ENCODE results near the gene WFIKKN1.
A peak's percentile ranks its signal among the peaks of the same experiment; 100 is the strongest.
"Not testable (repeated sequence)": the region's sequence is repeated elsewhere in the genome, so short reads cannot be mapped to it uniquely, and the experiment has no call there.

The WFIKKN1 gene

DNA sequence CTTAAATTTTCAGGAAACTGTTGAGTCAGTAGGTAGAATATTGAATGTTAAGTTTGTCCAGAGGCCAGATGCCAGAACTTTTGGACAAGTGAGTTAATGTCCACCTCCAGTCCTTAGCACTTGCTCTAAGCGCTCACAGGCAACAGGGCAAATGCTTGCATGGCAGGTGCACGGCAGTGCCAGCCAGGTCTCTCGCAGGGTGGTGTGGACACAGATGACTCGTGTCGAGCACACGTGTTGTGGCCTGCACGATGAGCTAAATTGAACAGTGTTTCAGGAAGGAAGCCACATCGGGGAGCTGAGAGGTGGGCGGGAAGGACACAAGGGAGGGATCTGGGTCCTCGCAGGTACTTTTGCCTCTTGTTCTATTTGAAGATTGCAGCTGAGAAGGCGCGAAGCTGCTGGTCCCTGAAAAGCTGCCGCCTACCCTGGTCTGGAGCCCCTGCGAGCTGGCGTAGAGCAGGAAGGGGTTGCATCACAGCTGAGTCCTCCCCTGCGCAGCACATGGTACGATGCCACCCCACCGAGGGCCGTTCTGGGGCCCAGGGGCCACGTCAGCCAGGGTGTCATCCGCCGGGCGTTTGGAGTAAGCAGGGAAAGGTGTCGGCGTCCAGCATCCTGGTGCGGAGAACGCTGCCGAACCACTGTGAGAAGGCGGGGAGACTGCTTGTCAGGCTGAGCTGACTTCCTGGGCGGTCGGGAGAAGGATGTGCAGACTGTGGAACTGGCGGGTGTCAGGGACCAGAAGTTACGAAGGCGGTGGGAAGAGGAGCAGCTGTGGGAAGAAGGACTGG, 34.6 kb upstream of the WFIKKN1 start:
- DNase-seq, result peak; percentile 31 to 54

DNA sequence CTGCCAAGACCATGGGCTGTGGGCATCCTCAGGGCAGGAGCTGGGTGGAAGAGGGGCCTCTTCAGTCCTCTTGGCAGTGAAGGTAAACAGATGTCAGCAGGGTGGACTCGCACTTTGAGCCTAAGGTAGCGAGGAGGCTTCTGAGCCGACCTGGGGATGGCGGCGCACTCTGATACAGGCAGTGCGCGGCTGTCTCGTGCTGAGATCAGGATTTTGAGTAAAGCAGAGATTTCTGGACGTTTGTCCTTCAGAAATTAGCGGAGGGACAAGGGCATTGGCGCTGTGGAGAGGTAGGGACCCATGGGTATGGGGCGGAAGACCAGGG, 34.1 kb upstream of the WFIKKN1 start:
- no peak for DNase-seq

DNA sequence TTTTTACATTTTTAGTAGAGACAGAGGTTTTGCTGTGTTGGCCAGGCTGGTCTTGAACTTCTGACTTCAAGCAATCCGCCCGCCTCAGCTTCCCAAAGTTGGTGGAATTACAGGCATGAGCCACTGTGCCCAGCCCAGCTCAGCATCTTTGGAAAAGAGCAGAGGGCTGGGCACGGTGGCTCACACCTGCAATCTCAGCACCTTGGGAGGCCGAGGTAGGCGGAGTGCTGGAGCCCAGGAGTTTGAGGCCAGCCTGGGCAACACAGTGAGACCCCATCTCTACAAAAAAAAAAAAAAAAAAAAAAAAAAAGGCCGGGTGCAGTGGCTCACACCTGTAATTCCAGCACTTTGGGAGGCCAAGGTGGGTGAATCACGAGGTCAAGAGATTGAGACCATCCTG, 33.1 kb upstream of the WFIKKN1 start:
- DNase-seq, result not testable (repeated sequence)

DNA sequence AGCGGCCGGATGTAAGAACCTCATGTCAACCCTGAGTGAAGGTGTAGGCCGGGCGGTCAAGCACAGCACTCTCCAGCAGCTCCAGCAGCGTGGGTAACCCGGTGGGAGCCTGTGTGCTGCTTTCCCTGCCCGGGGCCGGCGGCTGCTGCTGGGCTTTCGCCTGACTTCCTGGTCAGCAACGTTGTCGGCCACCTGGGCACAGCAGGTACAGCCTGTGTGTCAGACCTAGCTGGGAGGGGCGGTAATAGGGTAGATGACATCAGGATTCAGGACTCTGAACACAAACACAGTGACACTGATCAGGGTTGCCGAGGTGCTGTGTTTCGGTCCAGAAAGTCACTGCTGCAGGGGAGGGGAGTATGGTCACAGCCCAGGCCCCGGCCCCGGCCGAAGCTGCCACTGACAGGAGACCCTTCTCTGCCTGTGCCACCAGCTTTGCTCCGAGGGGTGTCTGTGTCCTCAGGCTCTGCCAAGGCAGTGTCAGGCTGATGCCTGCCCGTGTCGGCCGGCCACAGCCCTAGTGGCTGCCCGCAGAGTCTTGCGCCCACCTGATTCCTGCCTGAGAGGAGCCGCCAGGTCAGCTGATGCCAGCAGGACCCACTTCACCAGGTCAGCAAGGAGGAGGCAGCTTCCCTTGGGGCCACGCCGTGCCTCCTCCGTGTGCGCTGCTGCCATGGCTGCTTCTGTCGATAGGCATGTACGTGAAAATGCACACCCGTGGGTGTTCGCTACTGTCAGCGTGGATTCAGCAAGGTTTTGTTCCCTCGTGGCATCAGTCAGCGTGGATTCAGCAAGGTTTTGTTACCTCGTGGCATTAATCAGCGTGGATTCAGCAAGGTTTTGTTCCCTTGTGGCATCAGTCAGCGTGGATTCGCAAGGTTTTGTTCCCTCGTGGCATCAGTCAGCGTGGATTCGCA, 31.7 kb upstream of the WFIKKN1 start:
- no peak for DNase-seq

DNA sequence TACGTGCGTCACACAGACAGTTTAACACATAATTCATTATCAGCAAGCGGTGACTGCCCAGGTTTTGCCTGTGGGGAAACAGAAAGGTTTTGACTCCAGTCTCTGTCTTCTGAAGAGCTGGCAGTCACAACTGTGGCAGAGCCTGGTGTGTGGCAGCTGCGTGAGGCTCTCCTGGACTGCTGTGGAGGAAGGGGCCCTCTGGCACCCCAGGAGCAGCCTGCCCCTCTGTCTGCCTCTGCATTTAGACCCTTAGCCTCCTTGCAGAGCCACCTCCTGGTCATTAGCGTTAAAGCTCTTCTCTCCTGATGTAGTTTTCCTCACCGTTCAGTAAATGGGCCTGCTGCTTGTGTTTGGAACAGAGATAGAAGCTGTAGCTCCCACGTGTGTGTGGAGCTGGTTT, 30.0 kb upstream of the WFIKKN1 start:
- peak in 1 of 2 donors; percentile 9 for DNase-seq

- no peak for DNase-seq
These were observed 26.9 kb upstream of the WFIKKN1 start for GRCh38 chr16:603933-604332.

GRCh38 chr16:606656-607307, 24.0 kb upstream of the WFIKKN1 start:
- no peak for DNase-seq

DNA sequence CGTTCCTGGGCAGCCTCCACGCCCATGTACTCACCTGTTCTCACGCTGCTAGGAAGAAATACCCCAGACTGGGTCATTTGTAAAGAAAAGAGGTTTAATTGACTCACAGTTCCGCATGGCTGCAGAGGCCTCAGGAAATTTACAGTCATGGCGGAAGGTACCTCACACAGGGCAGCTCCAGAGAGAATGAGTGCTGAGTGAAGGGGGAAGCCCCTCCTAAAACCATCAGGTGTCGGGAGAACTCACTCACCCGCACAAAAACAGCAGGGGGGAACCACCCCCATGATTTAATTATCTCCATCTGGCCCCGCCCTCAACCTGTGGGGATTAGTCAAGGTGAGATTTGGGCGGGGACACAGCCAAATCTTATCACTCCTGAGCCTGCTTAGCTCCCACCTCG, 22.8 kb upstream of the WFIKKN1 start:
- no peak for DNase-seq

DNA sequence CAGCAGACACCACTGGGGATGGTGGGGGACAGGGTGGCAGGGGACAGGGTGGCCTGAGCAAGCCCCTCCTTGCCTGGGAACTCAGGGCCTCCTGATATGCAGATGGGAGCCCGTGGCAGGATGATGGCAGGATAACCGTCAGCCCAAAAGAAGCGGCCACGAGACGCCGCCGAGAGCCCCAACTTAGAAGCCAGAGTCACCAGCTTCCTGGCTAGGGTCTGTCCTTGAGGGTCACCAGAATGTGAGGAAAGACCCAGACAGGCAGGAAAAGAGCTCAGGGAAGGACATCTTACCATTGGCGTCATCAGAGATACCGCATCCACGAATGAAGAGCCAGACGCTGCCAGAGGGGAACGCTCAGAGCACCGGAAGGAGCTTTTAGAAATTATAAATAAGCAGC, 21.5 kb upstream of the WFIKKN1 start:
- no peak for DNase-seq

DNA sequence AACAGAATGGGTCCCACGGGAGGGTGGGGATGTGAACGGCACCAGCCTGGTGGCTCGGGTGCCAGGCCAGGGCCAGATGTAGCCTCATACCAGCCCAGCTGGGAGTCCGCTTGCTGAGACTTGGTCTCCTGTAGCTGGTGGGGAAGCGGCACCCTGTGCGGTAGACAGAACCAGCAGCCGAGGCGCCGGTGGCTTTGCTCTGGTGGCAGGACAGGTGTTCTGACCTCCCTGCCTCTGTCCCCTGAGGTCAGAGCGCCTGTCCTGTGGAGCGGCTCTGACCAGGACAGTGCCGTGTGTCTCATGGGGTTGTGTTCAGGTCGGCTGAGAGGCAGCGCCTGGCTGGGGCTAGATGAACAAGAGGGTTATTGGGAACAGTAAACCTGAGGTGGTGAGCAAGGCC, 20.8 kb upstream of the WFIKKN1 start:
- no peak for DNase-seq

DNA sequence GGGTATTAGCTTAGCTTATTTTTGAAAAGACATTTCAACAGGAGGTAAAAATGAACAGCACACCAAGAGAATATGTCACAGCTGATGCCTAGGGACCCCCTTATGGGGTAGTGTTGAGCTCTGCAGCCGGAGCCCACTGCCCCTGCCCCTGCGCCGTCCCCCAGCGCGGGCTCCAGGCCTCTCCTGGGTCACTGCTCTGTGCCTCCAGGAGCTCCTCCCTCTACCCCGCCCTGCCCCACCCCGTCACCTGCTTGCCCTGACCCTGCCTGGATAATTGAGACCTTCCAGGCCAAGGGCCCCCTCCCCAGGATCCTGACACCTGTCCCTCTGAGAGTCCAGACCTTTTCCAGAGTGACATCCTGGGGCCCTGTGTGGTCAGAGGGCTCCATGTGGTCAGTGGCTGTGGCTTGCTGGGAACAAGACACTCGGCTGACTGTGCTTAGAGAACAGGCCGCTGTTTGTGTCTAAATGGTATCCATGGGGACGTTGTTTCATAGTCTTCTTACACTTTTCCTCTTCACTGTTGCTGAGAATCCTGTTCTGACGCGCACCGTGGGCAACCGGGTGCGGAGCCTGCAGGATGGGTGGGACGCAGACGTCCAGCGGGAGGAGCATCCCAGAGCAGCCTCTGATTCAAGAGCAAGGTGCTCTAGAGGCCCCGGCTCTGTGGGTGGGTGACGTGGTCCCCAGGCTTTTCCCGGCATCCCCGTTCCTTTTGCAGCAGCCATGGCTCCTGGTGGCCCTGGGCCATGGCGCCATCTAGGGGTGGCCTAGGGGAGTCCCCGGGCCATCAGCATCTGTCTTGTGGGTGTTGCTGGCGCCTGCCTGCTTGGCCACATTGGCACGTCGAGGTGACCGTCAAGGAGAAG, 20.0 kb upstream of the WFIKKN1 start:
- DNase-seq, result peak; percentile 53 to 68

DNA sequence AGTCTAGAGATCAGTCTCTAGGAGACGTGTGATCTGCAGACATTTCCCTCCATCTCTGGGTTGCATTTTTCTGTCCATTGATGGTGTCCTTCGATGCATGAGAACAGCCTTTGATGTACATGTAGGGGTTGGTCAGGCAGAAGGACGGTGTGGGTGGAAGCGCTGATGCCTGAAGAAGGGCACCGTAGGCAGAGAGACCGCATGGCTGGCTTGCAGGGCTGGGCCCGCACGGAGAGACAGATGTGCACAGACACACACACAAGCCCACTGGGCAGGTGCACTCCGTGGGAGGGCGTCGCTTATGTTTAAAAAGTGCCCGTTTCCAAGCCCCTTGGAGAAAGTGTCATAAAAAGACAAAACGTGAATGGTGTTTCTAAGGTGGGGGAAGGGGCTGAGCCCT, 15.7 kb upstream of the WFIKKN1 start:
- DNase-seq, result no peak

- DNase-seq, result no peak
These were observed 13.8 kb upstream of the WFIKKN1 start for GRCh38 chr16:616733-617586.

DNA sequence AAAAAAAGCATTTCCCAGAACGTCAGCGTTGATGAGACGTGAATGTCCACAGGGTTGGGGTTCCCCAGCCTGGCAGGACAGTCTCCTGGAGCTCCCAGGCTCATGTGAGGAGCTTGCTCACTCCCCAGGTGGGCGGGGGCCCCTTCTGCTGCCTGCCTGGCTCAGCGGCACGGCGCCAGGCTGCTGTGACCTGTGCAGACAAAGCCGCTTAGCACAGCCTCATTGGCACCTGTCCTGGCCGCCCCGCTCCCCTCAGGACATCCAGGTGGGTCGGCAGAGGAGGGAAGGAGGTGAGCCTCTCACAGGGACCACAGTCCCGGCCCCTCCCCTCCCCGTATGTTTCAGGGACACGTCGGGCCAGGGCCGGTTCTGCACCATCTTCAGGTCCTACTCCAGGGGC, 12.9 kb upstream of the WFIKKN1 start:
- no peak for DNase-seq

DNA sequence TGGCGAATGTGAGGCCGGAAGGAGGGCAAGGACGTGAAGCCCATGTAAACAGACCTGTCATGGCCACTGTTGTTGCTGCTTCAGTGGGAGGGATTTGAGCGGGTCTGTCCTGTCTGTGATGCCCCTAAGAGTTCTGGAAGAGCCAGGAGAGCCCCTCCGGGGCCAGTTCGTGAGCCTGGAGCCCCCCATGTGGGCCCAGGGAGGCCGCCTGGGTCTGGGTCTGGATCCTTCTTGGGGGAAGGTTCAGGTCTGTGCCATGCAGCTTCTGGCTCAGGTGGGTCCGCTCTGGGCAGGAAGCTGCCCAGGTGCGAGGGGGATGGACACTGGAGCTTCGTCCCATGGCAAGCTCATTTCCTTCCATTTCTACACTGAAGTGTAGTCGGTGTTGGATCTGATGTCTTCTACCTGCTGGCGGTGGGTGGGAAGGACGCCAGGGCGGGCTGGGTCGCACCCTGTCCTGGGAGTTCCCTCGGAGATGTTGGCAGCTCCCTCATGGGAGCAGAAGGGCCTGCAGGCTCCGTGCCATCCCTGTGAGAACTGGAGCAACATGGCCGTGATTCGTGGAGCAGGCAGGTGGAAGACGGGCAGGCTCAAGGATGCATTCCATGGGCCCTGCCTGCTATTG, 11.2 kb upstream of the WFIKKN1 start:
- DNase-seq, result no peak

GRCh38 chr16:620700-621525, 9.9 kb upstream of the WFIKKN1 start:
- DNase-seq, result no peak

- no peak for DNase-seq
These were observed 9.2 kb upstream of the WFIKKN1 start for GRCh38 chr16:621526-622105.

DNA sequence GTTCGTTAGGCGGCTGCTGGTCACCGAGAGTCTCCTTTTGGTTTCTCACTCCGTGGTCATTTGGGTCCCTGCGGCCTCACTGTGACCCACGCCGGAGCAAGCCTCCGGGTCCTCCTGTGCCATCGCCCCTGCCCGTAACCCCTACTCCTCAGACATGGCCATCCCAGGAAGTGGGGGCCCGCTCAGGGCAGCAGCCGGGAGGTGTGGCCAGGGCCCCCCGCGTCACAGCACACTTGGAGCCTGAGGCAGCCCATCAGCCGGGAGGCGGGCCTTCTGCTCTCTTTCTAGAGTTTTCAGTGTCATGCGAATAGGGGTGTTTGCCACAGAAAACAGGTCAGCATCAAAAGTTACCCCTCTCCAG, 7.9 kb upstream of the WFIKKN1 start:
- DNase-seq, result no peak

GRCh38 chr16:624526-625070, 6.2 kb upstream of the WFIKKN1 start:
- DNase-seq, result no peak
